ENCODE data around the gene CD52.
A peak's percentile ranks its signal among the peaks of the same experiment; 100 is the strongest.

The CD52 gene

GRCh38 chr1:26335774-26336476 is 18.2 kb downstream of the CD52 start:
- DNase-seq, result no peak

DNA sequence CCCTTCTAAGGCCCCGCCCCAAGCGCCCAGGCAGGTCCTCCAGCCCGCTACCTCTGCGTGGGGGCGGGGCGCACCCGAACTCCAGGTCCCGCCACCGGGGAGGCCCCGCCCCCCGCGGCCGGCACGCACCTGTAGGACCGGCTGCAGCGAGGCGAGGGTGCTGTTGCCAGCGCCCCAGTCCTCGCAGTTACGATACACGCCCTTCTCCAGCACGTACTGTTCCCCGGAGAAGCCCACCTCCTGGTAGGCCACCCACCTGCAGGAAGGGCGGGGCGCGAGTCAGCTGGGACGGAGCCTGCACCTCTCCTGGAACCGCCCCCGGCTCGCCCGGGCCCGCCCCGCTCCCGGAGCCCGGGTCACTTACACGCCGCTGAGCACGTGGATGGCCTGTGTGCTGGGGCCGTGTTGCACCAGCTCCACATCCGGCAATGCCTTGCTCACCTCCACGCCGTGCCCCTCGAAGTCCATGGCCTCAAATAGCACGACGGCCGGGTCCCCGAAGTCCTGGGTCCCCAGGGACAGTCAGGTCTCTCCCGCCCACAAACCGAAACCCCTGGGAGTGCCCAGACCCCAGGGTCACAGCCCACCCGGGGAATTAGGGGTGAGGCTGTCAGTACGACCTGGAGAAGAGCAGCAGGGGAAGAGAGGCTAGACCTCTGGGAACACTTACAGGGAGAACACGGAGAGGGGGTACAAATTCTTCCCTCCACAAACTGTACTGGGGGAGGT is 18.9 kb downstream of the CD52 start:
- DNase-seq, result no peak

DNA sequence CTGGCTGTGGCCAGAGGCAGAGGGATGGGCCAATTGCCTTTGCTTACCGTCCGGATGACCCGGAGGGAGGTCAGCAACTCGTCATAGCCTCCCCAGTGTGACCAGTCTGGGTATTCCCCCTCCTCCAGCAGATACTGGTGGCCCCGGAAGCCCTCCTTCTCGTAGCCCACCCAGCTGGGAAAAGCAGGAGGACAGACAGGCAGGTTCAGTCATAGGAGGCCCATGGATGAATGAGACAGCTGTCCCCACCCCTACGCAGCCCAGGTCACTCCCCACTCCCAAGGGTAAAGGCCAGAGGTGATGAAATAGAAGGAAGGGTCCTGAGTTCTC is 19.4 kb downstream of the CD52 start:
- no peak for DNase-seq

DNA sequence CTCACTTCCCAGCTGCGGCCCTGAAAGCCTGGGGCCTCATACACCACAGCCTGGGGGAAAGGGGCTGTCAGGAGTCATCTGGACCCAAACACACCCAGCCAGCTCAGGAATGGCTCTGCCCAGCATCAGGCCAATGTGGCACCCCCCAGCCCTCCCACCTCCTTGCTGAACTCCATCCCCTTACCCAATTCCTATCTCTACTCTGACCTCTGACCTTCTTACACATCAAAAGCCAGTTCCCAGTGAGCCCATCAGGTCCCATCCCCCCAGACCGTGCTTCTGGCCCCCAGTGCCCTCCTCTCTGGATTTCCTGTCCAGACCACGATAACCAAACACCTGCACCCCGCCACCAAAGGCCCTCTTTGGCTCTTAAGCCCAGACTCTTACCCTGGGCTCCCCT is 19.9 kb downstream of the CD52 start:
- DNase-seq, result no peak

DNA sequence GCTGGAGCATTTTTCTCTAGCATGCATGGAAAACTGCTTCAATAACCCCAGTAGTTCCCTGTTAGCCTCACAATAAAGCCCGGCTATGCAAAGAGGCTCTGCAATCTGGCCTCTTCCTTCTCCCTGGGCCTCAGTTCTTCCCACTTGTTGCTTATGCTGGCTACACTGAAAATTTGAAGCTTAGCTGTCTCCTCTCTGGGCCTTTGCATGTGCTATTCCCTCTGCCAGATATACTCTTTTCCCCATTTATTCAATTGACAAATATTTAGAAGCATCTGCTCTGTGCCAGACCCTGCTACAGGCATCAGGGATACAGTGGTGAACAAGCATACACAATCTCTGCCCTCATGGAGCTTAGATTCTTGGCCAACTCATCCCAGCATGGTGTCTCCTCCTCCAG is 20.9 kb downstream of the CD52 start:
- no peak for DNase-seq

DNA sequence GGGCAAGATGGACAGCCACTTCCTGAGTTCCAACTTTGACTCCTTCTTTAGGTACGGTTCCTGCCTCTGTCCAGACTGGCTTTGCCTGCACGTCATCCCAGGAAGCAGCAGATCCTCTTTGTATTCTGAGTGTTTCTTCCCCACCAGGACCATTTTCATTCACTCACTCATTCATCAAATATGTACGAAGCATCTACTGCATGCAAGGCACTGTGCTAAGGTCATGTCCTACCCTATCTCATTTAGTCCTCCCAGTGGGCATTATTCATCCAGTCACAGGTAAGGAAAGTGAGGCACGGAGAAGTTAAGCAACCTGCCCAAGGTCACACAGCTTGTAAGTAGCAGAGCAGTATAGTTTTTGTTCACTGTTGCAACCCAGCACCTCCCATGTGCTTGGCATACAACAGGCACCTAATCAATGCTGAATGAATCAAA is 22.3 kb downstream of the CD52 start:
- DNase-seq, result no peak

- DNase-seq, result no peak
Observed at GRCh38 chr1:26344147-26344920, 26.6 kb downstream of the CD52 start.

DNA sequence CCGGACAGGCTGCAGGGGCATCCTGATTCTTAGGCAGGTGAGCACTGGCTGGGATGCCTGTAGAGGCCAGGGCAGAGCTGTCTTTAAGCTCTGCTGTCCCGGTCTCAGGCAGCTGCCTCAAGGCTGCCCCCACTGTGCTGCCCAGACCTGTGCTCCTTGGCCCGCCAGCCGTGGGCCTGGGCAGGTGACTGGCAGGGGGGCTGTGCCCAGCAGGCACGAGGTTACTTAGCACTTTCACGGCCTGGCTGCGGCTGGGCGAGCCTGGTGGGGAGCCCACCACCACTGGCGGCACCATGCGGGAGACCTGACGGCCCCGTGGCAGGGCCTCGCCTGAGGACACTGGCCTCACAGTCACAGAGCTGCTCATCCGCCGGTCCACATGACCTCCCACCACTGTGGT is 28.0 kb downstream of the CD52 start:
- no peak for DNase-seq

DNA sequence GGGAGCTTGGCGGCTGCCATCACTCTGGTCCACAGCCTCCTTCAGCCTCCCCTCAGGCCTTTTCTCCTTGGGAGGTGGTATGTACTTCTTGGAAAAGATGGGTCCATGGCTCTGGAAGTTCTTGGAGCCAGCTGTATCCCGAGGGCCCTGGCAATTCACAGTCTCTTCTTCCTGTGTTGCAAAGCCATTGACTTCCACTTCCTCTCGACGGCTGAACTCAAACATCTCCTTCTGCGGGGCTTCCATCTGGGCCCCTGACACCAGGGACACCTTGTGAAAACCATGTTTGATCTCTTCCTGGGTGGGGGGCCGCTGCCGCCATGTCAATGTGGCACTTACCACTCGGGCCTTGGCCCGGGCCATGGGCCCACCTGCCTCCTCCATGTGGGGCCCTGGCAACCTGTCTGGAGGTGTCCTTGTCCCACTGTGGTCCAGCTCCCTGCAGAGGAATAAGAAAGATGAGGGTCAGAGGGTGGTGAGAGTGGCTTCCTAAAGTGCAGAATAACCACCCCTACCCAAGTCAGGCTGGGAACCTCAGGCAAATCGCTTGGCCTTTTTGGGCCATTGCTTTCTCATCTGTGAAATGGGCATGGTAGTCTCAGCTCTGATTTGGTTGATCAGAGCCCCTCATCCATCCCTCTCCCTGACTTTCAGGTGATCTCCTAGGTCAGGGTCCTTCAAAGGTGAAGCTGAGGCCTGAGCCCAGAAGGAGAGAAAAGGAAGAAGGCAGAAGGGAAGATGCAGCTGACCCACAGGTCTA is 28.7 kb downstream of the CD52 start:
- no peak for DNase-seq

GRCh38 chr1:26349188-26349876 is 31.6 kb downstream of the CD52 start:
- peak; percentile 90 for DNase-seq

GRCh38 chr1:26349877-26350244 is 32.1 kb downstream of the CD52 start:
- DNase-seq, result no peak

GRCh38 chr1:26350343-26350700 is 32.6 kb downstream of the CD52 start:
- DNase-seq, result no peak

- DNase-seq, result peak; percentile 37
Observed at GRCh38 chr1:26350701-26351589, 33.2 kb downstream of the CD52 start.

DNA sequence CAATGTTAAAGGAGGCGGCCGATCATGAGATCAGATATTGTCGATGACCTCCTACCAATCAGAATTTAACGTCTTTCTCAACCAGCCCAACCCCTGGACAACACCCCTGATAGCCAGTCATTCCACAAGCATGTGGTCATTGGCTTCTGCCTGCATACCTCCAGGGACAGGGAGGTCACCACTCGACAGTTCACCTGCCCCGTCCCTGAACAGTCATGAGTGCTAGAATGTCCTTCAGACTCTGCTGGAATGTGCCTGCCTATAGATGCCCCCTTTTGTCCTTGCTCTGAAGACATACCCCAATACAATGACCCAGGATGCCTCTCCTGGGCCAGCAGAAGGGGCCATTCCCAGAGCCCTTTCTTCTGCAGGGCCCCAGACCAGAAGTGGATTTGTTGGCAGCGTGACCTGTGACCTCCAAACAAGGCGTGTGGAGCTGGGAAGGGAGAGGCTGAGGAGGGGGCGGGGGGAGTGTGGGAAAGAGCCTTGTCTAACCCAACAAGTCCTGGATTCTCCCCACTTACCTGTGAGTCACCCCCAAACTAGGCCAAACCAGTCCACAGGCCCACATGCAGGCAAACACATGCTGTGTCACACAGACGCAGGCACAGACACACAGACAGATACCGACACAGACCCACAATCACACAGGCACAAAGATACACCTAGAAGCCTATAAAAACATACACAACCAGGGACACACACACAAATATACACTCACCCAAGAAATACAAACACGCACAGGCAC is 34.0 kb downstream of the CD52 start:
- DNase-seq, result peak; percentile 40

GRCh38 chr1:26352338-26352679 is 34.6 kb downstream of the CD52 start:
- DNase-seq, result no peak

DNA sequence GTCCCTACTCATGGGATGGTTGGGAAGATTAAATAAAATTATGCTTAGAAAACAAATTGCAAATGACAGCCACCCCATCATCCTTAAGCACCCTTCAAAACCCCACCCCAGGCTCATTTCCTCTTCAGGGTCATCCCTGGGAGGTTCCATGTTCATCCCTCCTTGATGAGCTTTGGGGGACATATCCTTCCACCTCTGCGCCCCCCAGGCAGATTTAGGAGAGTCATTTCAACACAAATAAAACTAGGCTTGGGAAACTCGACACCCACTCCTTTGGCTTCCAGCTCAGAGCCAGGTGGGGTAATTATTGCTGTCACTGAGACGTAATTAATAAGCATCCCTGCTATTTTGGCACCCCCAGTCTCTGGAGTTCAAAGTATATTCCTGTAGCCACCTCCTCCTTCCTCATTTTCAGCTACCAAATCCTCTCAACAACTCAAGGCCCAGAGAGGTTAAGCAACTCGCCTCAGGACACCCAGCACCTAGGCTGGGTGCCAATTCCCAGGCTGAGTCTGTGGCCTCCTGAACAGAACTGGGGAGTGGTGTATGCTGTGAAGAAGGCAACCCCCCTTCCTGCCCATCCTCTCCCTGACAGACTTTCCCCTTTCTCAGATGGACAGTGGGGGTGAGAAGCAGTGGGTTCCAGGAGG is 35.6 kb downstream of the CD52 start:
- DNase-seq, result no peak

DNA sequence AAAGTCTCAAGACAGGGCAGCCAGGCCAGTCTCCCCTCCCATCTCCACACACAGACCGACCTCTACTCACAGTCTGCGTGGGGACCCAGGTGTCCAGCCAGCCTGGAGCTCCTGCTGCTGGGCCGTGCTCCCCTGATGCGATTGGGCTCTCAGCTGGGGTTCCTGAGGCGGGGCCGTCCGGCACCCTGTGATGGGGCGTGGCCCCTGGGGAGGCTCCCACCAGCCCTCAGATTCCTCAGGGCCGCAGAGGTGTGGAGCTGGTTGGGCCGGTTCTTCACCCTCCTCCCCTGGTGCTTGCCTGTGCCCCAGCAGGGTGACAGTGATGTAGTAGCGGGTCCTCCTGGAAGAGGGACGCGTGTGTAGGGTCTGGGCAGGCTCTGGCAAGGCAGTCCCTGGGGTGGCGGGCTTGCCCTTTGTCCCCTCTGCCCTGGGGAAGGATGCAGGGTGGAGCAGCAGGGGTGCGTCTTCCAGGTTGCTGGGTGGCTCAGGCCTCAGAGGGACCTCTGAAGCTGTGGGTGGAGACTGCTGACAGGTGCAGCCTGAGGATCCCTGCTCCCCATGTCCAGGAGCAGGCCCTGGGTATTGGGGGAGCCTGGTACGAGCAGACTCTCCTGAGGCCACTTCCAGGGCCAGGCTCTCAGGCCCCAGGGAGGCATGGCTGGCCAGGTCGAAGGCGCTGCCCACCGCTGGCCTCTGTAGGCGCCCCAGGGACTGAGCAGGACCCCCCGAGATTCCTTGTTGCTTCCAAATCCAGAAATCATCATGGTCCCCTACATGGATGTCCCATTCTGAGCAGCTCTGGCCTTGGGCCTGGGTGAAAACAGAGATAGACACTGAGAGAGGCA is 36.4 kb downstream of the CD52 start, which contains the start of gene CRYBG2:
Gene CRYBG2 (minus strand): TSS at position 155 of the 845 bp plus-strand sequence. CDS start 7,473 bp downstream, outside the sequence.
- DNase-seq, result no peak

- no peak for DNase-seq
Observed at GRCh38 chr1:26354972-26355371, 37.2 kb downstream of the CD52 start.

DNA sequence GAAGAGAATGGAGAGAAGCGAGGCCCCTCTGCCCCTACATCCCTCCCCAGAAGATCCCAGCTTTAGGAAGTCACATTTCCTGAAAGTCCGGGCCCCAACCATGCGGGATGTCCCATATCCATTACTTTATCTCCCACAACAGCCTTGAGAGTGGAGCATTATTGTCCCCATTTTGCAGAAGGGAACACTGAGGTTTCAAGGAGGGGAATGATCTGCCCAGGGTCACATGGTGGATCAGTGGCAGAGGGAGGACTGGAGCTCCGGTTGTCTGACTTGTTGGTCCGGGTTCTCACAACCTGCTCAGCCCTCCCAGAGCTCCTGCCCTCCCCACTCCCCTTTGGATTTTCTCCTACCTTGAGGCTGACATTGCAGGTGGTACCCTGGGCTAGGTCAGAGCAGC is 38.3 kb downstream of the CD52 start:
- DNase-seq, result no peak

All from HCEC 1CT (cell line).